HG02973 (cell line): ENCODE data around the gene NBAS.
"Not testable (repeated sequence)": the region's sequence is repeated elsewhere in the genome, so short reads cannot be mapped to it uniquely, and the experiment has no call there.

Experiments
- ATAC-seq: cut with Tn5 transposase; IDR thresholded peaks from one replicate; pipeline ENCODE4 v1.9.1; 2021; ENCODE audit warnings: moderate library complexity; ENCODE audit not compliant: unreplicated experiment

Gene NBAS

GRCh38 chr2:15325296-15325695, 235.8 kb downstream of the NBAS start:
- no peak for ATAC-seq

- no peak for ATAC-seq
Observed at GRCh38 chr2:15323227-15323626, 237.9 kb downstream of the NBAS start.

DNA sequence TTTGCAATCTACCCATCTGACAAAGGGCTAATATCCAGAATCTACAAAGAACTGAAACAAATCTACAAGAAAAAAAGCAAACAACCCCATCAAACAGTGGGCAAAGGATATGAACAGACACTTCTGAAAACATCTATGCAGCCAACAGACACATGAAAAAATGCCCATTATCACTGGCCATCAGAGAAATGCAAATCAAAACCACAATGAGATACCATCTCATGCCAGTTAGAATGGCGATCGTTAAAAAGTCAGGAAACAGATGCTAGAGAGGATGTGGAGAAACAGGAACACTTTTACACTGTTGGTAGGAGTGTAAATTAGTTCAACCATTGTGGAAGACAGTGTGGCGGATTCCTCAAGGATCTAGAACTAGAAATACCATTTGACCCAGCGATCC, 239.7 kb downstream of the NBAS start:
- not testable (repeated sequence) for ATAC-seq

GRCh38 chr2:15316370-15316814, 244.7 kb downstream of the NBAS start:
- ATAC-seq: no peak

- no peak for ATAC-seq
Observed at GRCh38 chr2:15315411-15315810, 245.7 kb downstream of the NBAS start.

GRCh38 chr2:15313657-15314056, 247.5 kb downstream of the NBAS start:
- ATAC-seq: peak; percentile 87

- ATAC-seq: no peak
Observed at GRCh38 chr2:15311926-15312325, 249.2 kb downstream of the NBAS start.

DNA sequence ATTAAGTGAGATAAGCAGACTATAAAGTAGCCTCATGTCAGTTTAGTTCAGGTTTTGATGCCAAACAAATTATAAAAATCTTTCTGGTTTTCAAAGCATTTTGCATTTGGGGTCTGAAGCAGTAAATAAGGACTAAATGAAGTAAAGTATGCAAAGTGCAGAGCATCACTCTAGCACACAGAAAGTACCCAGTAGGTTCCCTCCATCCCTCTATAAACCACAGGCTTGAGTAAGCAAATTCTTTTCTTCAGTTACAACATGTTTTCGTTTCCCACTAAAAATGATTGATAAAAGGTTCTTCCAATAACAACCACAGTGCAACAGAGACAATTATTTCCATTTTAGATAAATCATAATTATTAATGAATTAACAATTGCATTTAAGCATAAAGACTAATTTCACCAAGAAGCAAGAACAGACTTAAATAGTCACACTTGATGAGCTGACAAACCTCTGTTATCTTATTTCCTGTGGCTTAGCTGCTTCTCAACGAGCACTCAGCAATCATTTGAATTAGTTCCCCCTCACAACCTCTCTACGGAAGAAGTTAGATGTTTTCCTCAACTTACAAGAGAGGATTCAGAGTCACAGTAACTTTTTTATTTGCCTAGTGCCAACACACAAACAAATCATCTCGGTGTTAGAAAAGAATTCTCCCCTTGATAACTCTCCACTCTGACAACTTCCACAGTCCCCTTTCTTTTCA, 249.8 kb downstream of the NBAS start:
- ATAC-seq: peak; percentile 51

DNA sequence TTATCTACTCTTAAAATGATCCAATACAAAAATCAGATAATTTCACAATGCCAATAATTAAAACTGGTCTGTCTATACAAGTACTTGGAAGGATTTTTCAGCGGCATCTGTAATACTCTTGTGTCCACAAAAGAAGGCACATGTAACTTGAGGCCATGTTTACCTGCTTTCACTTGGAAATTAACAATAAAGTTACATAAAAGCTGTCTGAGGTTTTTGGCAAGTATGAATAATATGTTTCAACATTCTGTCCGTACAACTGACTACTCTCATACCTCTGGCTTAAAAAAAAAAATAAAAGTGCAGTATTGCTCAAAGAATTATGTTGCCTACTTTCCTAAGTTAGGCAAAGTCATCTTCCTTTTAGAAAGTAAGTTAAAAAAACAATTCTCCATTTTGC, 253.6 kb downstream of the NBAS start:
- ATAC-seq: no peak

DNA sequence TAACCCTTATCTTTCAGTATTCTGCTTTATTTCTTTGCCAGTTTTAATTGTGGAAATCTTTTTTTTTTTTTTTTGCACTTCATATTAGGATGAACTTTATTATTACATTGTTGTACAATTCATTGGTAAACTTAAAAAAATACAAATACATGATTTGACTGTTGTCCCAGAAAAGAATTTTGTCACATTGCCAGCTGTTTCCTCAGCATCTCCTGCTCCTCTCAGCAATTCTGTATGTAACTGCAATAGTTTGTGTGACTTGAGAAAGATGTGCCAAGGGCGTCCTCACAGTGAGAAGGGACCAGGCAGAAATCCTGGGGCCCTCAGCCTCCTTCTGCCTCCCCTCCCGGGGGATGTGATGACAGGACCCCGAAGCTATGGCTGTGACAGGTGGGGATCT, 254.4 kb downstream of the NBAS start:
- no peak for ATAC-seq

DNA sequence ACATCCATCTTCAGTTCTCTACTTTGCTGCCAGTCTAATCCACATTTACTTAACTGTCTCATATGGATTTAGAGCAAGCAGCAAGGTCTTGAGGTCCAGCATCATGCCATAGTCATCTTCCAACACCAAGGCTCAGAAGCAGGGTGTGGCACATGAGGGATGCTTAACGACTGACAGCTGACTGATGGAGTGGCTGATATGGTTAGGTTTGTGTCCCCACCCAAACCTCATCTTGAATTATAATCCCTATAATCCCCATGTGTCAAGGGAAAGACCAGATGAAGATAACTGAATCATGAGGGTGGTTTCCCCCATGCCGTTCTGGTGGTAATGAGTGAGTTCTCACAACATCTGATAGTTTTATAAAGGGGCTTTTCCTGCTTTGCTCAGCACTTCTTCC, 257.3 kb downstream of the NBAS start:
- ATAC-seq: no peak

DNA sequence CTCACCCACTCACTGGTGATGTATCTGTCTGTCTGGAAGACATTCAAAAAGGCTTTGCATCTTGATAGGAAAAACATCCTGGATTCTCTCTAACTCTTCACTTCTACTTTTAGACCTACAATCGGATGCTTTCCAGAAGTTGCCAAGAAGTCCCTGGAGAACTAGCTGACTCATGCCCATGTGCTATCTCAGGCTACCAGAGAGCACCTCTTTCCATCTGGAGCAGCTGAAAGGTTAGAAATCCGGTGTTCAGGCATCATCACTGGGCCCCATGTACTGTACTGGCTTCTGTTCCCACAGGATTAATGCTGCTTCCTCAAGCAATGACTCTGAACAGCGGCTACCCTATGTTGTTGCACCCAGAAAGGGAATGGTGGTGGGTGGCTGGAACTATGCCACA, 259.0 kb downstream of the NBAS start:
- ATAC-seq: no peak

DNA sequence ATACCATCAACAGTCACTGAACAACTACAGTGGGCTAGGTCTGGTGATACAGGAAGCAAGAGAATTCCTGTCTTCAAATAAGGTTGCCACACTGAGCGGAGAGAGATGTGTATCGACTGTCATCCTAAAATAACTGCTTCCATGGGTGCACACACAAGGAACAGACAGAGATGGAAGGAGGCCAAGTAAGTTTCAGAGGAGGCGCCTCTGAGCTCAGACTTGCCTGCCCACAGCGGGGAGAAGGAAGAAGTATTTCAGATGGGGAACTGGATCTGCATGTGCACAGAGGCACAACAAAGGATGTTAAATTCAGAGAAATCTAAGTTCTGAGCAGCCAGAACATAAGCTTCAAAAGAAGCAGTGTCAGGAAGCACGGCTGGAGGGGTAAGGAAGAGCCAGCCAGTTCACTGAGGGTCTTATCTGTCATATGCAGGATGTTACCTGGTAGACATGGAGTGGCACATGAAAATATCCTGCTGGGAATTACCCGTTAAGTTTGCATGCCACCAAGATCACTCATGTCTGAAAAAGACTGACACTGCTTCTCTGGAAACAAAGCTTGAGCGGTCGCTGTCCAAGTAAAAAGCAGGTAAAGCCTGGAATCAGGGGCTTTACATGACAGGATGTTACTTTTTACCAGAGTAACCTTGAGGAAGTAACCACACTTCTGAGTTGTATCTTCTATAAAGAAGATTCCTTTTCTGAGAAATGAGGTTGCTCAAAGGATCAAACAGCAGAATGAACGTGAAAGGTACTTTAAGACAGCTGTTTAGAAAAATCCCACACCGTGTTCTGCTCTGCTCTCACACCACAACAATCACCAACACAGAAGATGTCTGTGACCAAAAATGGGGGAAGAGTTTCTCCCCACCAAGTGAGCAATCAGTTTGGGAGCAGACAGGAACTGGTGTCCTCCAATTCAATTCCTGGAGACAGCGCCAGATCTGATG, 260.2 kb downstream of the NBAS start:
- ATAC-seq: no peak

DNA sequence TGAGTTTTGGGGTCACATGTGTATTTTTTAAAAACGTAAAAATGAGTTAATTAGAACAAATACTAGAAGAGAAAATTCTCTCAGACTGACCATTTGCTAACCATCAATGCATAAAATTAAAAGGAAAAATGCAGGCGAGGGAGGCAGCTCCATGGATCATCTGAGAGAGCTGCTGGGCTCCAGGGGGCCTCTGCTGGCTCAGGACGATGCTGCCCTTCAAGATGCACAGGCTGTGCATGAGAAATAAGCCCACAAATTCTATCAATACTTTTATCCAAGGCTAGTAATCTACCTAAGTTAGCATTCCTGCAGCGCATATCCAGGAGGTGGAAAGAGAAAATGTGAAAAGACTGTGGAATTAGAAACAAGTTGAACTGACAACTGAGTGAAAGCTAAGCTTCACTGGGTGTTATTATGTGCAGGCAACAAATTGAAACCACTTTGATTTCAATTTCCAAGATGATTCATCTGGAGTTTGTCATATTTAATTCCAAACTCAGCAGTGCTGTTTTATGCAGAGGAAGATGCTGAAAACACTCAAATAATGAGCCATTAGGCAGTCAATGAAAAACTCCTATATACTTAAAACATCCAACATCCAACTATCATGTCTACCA, 261.1 kb downstream of the NBAS start:
- no peak for ATAC-seq

GRCh38 chr2:15298770-15299169, 262.4 kb downstream of the NBAS start:
- no peak for ATAC-seq

- ATAC-seq: peak; percentile 73
Observed at GRCh38 chr2:15293262-15293937, 267.7 kb downstream of the NBAS start.

GRCh38 chr2:15287447-15288184, 273.5 kb downstream of the NBAS start:
- no peak for ATAC-seq

DNA sequence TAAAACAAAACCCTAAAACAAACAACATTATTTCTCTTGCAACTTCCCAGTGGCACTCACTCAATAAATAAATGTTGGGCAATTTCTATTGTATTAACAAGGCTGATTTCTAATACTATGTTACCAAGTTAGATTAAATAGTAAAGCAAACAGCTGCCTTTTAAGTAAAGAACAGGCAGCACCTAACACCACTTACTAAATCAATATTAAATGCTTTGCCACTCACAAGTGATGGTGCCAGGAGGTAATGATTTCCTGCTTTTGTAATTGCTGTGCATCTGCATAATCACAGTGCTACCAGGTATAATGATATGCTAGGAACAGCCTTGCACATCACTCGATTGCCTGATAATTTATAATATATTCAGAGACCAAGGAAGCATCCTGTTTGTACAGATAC, 276.5 kb downstream of the NBAS start:
- ATAC-seq: no peak

DNA sequence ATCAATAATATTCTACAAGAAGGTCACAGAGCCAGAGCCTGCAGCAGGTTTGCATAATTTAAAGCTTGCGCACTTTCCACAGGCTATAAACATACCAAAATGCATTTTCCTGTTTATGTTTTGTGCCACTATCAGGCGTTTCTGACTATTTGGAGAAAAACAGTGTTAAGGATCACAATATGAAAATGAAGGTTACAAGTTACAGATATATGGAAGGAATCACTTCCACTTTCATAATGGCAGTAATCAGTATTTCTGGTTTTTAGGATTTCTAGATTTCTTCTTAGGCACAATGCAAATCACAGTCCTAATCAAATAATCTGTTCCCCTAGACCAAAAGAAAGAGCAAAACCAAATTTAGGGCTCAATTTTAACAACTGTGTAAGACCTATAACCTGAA, 279.5 kb downstream of the NBAS start:
- no peak for ATAC-seq

- no peak for ATAC-seq
Observed at GRCh38 chr2:15279201-15279876, 281.8 kb downstream of the NBAS start.
